Measurements from ENCODE around the gene FBXO8.

- no peak for TF ChIP-seq CTCF (IDR thresholded peaks at IDR 0.05)
- no peak for TF ChIP-seq POLR2A (IDR thresholded peaks at IDR 0.05)
Measured at GRCh38 chr4:174215057-174215456, 68.4 kb downstream of the FBXO8 start.
